Superior temporal gyrus (tissue), 1 donor: ENCODE results near the gene KAZN.
A peak's percentile ranks its signal among the peaks of the same experiment; 100 is the strongest.

Experiments used
- DNase-seq: peaks from one replicate; pipeline ENCODE4 v3.0.0-alpha.2; 2016; ENCODE audit errors: extremely low spot score

KAZN gene

DNA sequence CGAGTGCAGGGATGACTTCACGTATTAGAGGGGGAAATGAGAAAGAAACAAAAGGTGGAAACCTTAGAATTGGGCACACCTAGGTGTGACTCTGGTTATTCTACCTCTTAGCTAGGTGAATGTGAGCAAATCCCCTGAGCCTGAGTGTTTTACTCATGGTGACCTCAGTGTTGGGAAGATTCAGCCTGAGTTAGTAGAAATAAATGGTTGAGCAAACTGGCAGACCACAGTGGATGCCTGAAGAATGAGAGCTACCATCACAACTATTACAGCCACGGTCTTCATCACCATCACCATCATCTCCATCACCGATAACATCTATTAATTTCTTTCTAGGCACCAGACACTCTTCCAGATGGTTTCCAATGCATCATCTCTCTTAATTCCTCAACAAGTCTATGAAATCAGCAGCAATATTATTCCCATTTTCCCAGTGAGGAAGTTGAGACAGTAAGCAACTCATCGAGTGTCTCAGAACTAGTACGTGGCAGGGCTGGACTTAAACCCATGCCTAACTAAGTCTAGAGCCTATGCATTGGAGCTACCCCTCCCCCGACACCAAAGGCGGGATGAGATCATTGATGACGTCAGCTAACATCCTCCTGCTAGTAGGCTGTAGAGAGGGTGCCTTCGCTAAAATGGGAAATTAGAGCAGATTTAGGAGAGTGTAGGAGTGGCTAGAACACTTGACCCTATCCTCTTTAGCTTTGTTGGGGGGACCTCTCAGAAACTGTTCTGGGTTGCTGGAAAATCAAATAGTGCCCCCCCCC, 7.9 kb upstream of the KAZN start:
- DNase-seq: no peak

DNA sequence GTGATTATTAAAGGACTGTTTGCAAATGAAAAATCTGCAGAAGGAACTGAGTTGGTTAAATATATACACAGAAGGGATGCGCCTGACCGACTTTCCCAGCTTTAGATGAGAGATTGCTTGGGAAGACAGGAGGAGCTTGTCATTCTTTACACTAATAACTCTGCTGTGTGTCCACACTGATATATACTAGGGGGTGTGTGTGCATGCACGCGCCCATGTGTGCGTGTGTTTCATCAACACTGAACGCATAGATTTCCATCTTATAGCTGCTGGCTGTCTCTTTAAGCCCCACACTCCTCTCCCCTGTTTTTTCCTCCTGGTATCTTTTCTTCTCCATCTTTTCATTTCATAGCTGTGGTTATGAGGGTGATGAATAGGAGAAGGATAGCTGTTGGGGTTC, 6.9 kb upstream of the KAZN start:
- DNase-seq: no peak

DNA sequence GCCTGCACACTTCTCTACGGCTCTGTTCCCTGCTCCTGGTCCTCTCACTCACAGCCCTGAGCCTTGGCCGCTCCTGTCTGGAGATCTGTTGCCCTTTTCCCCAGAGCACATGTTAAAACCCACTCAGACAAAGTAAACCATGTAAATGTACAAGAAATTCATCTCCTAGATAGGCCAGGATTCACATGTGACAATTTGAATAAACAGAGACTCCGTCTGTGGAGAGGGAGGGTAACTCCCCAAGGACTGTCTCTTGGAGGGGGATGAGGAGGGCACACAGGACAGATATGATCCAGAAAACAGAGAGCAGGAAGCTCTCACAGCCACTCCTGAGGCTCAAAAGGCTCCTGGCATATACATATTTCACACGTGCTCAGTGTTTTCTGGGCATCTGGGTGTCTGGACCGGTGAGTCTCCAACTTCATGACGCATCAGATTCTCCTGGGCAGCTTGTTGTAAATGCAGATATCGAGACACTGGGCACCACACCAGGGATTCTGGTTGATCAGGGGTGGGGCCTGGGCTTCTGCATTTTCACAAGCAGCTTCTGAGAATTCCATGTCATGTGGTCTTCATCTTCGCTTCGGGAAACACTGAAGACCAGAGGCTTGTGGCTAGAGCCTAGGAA, 6.4 kb upstream of the KAZN start:
- no peak for DNase-seq

DNA sequence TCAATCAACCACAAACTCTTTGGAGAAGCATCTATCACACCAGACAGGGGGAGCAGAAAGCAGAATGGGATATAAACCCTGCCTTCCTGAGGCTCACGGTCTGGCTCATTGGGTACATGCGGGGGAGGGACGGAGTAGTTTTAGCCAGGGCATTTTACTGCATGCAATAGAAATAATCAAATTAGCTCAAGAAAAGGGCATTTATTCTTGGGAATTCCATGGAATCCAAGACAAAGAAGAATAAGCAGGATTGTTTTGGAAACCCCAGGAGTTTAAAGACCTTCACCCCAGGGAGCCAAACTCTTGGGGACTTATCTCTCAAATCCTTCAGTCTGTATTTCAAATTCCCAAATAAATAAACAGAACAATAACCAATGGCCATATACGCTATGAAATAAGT, 5.2 kb upstream of the KAZN start:
- DNase-seq: no peak

DNA sequence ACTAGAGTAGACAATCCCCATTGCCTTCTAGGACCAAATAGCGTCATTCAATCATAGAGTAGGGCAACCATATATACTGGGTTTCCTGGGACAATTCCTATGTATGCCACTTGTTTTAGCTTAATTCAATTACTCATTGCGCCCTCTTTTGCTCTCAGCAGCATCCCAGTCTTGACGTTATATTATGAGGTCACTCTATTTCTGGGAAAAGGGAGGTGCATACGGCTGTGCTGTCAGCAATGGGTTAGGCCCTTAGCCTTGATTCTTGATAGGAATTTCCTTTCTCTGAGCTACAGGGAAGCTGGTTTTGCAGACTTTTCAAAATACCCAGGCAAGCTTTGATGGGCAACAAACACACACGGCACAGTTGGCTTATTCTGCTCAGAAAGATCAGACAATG, 4.4 kb upstream of the KAZN start:
- DNase-seq: no peak

DNA sequence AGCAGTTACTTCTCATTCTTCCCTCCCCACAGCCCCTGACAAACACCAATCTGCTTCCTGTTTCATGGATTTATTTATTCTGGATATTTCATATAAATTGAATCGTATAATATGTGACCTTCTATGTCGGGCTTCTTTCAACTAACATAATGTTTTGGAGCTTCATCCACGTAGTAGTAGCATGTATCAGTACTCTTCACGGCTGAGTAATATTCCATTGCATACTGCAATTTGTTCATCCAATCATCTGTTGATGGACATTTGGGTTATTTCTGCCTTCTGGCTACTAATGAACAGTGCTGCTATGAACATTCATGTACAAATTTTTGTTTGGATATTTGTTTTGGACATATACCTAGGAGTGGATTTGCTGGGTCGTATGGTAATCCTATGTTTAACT, 1.9 kb upstream of the KAZN start:
- no peak for DNase-seq

DNA sequence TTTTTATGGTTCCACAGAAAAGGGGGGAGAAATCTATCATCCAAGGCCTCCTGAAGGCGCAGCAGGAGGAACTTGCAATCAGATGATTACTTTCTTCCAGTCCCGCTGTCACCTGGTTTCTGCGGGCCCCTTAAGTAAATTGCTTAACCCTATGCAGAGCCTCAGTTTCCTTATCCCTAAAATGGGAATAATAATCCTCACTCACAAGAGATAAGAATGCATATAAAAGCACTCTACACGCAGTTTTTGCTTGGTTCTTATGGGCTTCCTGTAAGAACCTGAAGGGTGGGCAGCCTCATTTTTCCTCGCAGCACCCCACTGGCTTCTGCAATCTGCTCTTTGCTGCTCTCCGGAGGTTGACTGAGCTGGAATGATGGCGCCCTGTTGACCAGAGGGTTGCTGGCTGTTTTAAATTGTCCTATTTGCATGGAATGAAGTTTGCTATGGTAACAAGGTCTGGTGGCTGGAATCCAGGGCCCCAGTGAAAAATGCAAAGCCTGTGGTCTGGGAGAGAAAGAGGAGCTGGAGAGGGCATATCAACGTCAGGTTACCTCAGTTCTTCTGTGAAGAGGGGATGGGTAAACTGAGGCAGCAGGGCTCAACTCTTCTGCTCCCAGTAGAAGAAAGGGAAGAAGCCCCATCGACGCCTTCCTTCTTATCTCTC, 1.0 kb upstream of the KAZN start:
- no peak for DNase-seq

DNA sequence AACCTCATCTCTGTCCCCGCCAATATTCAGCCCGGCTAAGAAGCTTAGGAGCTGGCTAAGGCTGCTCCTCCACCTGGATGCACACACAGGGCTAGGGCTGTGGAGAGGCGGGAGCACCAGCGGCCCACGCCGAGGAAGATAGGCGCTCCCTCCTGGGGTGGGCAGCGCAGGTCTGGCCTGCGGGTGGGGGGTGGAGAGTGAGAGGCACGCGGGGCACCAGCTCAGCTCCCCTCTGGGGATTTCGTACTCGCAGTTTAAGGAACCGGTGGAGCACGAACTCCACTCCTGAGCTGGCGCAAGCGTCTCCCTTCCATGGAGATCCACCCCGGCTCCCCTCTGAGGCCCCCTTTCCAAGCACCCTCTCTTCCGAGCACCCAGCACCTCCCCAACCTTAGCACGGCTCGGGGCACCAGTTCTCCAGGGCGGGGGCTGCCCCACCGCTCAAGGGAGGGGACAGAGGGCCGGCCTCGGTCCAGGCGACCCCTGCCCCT, 433 bp upstream of the KAZN start:
- DNase-seq: no peak

DNA sequence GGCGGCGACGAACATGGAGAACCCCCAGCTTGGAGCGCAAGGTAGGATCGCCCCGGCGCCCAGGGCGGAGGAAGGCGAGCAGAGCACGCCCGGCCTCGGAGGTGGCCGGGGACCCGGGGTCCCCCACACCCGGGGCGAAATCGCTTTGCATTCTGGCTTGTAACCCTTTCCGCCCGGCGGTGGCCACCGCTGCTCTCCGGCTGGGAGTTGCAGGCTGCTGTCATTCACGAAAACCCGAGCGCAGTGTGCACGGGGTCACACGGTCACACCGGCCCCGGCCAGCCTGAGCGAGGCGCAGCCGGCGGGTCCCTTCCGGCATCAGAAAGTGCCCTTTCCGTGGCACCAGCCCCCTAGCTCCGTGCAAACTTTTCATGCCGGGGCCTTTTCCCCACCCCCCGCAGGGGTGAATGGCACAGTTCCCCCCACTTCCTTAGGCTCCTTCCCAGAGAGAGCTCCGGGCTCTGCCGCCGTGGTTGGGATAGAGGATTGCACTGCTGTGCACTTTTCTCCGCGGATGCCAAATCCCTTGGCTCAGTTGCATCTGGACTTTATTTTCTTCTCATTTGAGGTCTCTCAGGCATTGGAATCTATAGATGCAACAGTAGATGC, 802 bp downstream of the KAZN start:
- DNase-seq: no peak

DNA sequence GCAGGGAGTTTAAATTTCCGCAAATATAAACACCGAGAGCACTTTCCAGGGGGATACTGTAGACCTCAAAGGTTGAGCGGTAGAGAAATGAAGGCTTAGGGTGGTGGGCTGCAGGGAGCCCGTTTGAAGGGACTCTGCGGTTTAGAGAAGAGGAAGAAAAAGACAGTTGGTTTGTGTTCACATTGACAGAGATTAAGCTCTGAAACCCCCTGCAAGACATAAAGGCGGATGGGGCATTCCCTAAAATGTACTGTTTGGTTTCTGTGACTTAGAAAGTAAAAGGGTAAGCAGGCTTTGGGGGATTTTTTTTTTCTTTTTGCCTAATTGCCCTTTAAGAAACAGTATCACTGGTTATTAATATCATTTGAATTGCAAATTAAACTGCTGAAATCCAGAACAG, 1.3 kb downstream of the KAZN start:
- DNase-seq: no peak

DNA sequence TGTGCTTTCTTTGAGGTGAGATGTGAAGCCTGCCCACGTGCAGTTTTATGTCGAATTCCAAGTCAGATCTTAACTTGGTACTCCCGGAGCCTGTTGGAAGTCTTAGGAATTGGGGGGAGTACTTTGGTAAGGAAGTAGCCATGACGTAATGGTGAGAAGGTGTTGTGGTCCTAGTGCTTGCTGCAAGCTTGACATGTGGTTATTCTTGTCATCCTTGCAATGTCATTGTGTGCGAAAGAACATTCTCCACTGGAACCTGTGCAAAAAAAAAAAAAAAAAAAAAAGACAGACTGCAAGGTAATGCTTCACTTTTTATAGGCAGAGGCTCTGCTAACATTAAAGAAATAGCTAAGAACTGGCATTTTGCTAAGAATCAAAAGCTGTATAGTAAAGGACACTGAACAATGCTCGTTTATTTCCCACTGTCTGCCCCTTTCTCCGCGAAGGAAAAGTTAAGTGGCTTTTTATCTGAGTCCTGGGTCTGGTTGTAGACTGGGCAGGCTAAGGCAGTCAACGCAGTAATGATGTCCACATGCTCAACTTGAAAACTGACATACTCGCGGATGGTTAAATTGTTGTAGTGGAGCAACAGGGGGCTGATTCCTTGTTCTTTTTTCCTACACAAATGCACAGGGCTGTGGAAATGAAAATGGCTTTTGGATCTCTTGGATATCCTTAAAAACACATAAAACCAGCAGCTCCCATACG, 2.1 kb downstream of the KAZN start:
- DNase-seq: no peak

DNA sequence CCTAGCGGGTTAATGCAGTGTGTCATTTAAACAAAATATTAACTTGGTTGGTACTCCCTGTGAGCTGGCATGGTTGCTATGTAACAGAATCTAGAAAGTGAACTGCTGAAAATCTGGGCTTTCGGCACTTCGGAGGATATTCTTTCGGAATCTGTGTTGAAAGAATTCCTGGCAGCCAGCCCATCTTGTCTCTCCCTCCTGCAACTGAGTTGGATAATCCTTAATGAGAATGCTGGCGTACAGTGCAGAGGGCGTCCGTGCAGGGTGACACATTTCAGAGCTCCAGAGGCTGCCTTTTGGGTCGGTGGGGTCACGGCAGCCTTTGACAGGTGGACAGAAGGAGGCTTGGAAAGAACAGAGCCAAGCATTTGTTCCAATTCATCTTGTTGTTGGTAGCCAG, 3.7 kb downstream of the KAZN start:
- peak; percentile 77 for DNase-seq

DNA sequence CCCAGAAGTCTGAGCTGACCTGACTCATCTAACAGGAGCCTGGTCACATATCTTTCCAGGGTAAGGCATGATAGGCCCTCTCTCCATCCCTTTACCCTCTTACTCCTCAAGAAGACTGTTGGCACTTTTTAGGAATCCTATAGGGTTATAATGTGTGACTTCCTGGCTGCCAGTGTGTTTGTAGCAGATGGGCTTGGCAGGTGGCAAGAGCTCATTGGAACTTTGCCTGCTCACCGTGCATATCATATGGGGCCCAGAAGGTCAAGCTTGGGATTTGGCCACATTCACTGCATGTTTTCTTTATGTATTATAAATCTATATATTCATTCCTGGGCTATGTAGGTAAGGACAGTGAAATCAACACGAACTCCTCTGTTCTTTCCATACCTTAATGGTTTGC, 5.2 kb downstream of the KAZN start:
- DNase-seq: no peak

DNA sequence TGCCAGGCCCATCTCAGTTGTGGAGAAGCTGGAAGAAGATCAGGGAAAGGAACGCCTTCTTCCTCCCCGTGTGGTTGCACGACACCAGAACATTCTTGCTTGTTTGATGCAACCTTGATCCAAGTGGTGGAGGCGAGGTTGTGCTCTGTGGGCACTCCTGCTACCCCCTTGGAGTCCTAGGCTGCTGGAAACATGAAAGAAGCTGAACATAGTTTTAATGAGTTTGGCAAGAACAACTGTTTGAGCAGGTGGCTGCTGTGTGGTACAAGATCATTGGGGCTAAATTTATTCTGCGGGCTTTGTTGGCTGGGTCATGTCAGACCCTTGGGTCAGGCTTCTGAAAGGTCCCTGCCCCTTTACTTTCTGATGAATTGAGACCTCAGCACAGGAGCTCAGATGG, 5.9 kb downstream of the KAZN start:
- no peak for DNase-seq

DNA sequence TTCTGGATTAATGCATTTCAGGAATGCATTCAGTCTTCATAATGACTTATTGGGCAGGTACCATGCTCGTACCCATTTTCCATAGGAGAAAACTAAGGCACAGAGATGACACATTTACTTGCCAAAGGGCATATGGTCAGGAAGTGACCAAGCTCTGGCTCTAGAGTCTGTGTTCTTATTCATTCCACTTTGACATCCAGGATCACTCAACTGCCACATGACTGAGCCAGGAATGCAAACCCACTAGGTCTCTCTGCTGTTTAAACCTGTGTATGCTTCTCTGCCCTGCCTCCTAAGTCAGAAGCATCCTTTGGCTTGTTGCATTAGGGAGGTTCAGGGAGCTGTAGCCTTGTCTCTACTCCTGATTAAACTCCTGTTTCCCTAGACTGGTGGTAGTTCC, 7.5 kb downstream of the KAZN start:
- DNase-seq: no peak

DNA sequence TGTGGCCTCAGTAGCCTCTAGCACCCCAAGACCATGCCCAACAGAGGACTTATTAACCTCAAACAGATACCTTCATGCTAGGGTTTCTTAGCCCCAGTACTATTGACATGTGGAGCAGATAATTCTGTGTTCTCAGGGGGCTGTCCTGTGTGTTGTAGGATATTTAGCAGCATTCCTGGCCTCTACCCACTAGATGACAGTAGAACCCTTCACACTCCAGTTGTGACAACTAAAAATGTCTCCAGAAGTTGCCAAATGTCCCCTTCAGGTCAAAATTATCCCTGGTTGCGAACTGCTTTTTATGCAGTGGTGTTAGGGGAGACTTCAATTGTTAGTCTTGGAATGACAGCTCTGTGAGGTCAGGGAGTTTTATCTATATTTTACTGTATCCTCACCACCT, 8.1 kb downstream of the KAZN start:
- DNase-seq: peak; percentile 63

DNA sequence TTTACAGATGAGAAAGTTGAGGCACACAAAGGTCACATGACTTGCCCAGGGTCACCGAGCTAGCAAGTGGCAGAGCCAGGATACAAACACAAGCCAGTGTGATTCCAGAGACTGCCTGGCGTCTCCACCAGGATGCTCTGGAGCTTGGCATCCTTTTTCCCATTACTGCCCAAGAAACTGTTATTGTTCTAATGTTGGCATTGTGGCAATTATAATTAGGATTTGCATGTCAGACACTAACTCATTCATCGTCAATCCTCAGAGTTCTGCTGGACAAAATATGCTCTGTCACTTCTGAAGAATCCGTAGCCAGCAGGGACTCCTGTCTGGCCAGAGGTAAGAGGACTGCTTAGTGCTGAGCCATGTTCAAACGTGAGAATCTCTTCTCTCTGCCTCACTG, 8.8 kb downstream of the KAZN start:
- no peak for DNase-seq

DNA sequence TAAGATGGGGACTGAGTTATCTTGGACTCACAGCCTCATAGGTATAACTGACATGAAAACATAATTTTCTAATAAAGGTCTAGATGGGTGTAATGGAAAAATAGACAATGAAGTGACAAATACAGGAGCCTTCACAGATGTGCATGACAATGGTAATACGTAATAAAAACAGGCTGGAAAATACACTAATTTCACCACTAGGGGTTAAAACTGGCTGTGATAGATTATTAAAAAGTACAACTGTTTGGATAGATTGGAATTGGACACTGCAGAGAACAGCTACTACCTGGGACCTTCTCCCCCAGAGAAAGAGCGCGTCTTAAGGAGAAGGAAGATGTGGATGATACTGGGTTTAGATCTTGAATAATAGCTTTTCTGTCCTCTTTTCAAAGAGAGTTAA, 9.8 kb downstream of the KAZN start:
- no peak for DNase-seq

DNA sequence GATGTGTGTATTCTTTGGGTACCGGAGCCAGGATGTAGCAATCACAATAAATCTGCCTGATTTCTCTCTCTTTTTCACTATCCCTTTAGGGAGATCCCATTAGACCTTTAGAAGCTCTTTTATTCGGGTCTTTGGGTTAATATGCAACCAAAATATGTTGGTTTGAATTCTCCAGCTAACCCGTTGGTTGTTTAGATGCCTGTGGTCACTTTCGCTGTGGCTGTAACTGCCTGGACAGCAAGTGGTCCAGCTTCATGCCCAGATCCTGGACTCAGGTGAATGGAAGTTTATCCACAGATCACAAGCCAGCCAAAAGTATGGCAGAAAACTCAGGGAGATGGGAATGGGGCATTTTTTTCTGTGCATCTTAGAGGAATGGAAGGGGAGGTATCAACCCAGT, 12.3 kb downstream of the KAZN start:
- no peak for DNase-seq

DNA sequence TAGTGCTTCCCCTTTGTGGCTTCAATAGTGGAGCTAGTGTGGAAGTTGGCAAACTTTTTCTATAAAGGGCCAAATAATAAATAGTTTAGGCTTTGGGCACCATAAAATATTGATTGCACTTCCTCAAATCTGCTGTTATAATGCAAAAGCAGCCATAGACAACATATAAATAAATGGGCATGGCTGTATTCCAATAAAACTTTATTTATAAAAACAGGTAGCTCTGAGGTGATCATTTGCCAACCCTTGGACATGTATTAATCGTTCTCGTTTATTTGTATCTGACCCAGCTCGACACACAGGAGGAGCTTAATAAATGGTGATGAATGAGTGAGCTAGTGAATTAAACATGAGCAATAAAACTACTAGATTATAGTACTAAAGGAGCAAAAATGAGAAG, 13.3 kb downstream of the KAZN start:
- DNase-seq: no peak

DNA sequence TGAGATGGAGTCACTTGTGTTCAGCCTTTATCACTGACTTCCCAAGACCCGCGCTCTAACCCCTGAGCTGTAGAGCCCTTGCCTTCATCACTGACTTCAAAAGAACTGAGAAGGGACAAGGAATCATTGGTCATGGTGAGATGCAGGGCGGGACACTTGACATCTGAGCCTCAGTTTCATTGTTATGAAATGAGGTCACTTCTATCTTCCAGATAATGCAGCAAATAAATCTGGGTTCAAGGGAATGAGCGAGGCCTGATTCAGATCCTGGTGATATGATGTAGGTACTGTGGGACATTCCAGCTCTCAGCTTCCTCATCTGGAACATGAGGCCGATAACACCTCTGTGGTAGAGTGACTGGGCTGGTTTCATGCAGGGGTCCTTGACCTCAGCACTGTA, 13.8 kb downstream of the KAZN start:
- DNase-seq: no peak

DNA sequence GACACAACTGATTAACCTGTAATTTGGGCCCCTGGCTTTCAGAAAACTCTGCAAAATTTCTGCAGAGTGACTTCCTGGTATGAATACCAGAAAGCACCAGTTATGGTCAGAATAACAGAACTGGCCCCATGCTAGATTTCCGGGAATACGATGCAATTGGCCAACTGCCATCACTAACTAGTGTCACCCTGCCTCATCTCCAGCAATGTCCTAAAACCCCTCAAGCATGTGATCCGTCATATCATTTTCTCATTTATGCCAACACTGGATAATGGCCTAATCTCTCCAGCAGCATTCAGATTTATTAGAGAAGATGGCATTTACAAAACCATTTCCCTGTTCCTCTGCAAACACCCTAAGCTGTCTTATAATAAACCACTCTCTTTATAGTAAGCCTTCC, 15.4 kb downstream of the KAZN start:
- DNase-seq: peak; percentile 50
